BLaER1 (cell line): ENCODE measurements around the gene KCNIP4.

Source experiments
- H3K27ac ChIP-seq: shearing (Covaris generic); formaldehyde crosslinking; 2 replicates; pipeline ENCODE4 v1.8.1; 2022
- H3K27me3 ChIP-seq: shearing (Covaris generic); formaldehyde crosslinking; 2 replicates; pipeline ENCODE4 v1.8.1; 2022
- H3K36me3 ChIP-seq: shearing (Covaris generic); formaldehyde crosslinking; 2 replicates; pipeline ENCODE4 v1.8.1; 2022
- H3K4me1 ChIP-seq: shearing (Covaris generic); formaldehyde crosslinking; 2 replicates; pipeline ENCODE4 v1.8.1; 2022
- H3K4me2 ChIP-seq: shearing (Covaris generic); formaldehyde crosslinking; 2 replicates; pipeline ENCODE4 v1.8.1; 2022
- H3K4me3 ChIP-seq: shearing (Covaris generic); formaldehyde crosslinking; 2 replicates; pipeline ENCODE4 v1.8.1; 2022
- H3K9ac ChIP-seq: shearing (Covaris generic); formaldehyde crosslinking; 2 replicates; pipeline ENCODE4 v1.8.1; 2022
- H3K9me3 ChIP-seq: shearing (Covaris generic); formaldehyde crosslinking; 2 replicates; pipeline ENCODE4 v1.8.1; 2022
- H4K20me1 ChIP-seq: shearing (Covaris generic); formaldehyde crosslinking; 2 replicates; pipeline ENCODE4 v1.8.1; 2022
- Cebpa-rat ChIP-seq: shearing (Covaris generic); IDR thresholded peaks from 2 replicates; pipeline ENCODE4 v1.8.1; 2022

KCNIP4 gene

GRCh38 chr4:20847124-20847747 is 1101.3 kb downstream of the KCNIP4 start:
- Histone ChIP-seq H3K4me3 (no peak overlapping the region), H3K27ac (no peak overlapping the region), H3K9me3 (0 out of 2 replicates have a peak, but pooled peaks cover under 1% of the 10 kb centered on the region), H3K4me2 (no peak overlapping the region), H3K36me3 (no peaks in the 10 kb centered on the region), H3K27me3 (no peaks in the 10 kb centered on the region), H4K20me1 (no peaks in the 10 kb centered on the region), H3K4me1 (no peaks in the 10 kb centered on the region), H3K9ac (no peak overlapping the region)
- no peak for TF ChIP-seq Cebpa-rat

- Histone ChIP-seq H3K27ac (no peak overlapping the region), H3K4me2 (no peak overlapping the region), H4K20me1 (no peaks in the 10 kb centered on the region), H3K27me3 (no peaks in the 10 kb centered on the region), H3K36me3 (no peaks in the 10 kb centered on the region), H3K9me3 (no peaks in the 10 kb centered on the region), H3K4me3 (no peak overlapping the region), H3K9ac (no peak overlapping the region), H3K4me1 (no peaks in the 10 kb centered on the region)
- TF ChIP-seq Cebpa-rat: no peak
Measured at GRCh38 chr4:20844311-20844710, 1104.3 kb downstream of the KCNIP4 start.

GRCh38 chr4:20840648-20841190 is 1107.9 kb downstream of the KCNIP4 start:
- Histone ChIP-seq H3K4me2 (no peak overlapping the region), H4K20me1 (no peaks in the 10 kb centered on the region), H3K27me3 (no peaks in the 10 kb centered on the region), H3K4me3 (no peak overlapping the region), H3K9ac (no peak overlapping the region), H3K9me3 (no peaks in the 10 kb centered on the region), H3K4me1 (no peaks in the 10 kb centered on the region), H3K27ac (no peak overlapping the region), H3K36me3 (no peaks in the 10 kb centered on the region)
- no peak for TF ChIP-seq Cebpa-rat

DNA sequence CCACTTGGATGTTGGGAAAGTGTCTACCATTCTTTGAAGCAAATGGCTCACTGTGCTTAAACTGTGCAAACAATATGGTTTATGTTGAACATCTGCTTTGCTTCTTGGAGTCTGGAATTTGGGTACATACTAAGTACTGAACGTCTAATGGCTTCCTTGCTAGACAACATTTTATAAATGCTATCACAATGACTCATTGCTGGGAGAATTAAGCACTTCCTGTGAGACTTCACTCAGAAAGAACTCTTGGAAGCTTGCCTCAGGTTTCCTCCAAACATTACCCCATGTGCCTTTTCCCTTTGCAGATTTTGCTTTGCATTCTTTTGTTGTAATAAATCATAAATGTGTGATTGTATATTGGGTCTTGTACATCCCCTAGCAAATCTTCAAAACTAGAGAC is 1108.6 kb downstream of the KCNIP4 start:
- H3K4me2 ChIP-seq: no peak overlapping the region
- no peak for TF ChIP-seq Cebpa-rat
- H3K27ac ChIP-seq: no peak overlapping the region

DNA sequence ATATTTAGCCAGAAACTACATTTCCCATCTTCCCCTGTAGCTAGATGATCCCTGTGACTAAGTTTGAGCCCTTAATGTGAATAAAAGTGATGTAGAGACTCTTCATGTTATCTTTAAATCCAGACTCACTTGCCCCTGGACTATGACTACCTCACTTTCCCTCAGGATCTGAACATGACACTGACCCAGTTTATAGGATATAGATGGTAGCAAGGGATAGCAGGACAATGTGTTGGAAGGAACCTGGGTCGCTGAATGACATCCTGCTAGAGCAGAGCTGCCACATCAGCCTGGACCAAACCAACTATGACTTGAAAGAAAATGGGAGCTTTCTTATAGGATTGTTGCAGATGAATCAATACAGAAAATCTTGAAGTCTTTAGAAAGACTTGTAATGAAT is 1110.1 kb downstream of the KCNIP4 start:
- Histone ChIP-seq H3K36me3 (no peaks in the 10 kb centered on the region), H3K4me3 (no peak overlapping the region), H4K20me1 (no peaks in the 10 kb centered on the region), H3K27me3 (no peaks in the 10 kb centered on the region), H3K27ac (no peak overlapping the region), H3K4me1 (no peaks in the 10 kb centered on the region), H3K9me3 (no peaks in the 10 kb centered on the region), H3K4me2 (no peak overlapping the region), H3K9ac (no peak overlapping the region)
- TF ChIP-seq Cebpa-rat: no peak

More for the DNA sequence above, 1108.6 kb downstream of the KCNIP4 start:
- no peaks in the 10 kb centered on the region for H4K20me1 ChIP-seq
- H3K27me3 ChIP-seq: no peaks in the 10 kb centered on the region
- H3K4me3 ChIP-seq: no peak overlapping the region
- no peaks in the 10 kb centered on the region for H3K9me3 ChIP-seq
- H3K9ac ChIP-seq: no peak overlapping the region
- no peaks in the 10 kb centered on the region for H3K4me1 ChIP-seq
- no peaks in the 10 kb centered on the region for H3K36me3 ChIP-seq

DNA sequence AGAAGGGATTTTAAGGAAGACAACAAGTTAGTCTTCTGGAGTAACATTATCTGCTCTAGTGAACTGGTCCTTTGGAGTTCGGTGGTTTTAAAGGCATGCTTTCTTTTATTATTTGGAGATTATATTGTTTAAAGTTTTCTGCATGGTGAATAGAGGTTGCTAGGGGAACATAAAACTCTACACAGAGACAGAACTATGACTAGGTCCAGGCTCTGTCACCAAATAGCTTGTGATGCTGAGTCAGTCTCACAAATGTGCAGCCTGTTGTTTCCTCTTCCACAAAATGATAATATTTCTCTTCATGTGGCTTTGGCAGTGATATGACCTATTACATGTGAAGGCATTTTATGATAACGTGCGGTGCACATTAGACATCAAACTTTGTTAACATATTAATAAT is 1115.7 kb downstream of the KCNIP4 start:
- Histone ChIP-seq H4K20me1 (no peaks in the 10 kb centered on the region), H3K4me2 (no peak overlapping the region), H3K27me3 (no peaks in the 10 kb centered on the region), H3K9me3 (no peaks in the 10 kb centered on the region), H3K36me3 (no peaks in the 10 kb centered on the region), H3K4me3 (no peak overlapping the region), H3K27ac (no peak overlapping the region), H3K9ac (no peak overlapping the region), H3K4me1 (no peaks in the 10 kb centered on the region)
- no peak for TF ChIP-seq Cebpa-rat

- TF ChIP-seq Cebpa-rat: no peak
- H3K4me3 ChIP-seq: no peak overlapping the region
Measured at GRCh38 chr4:20831746-20832145, 1116.8 kb downstream of the KCNIP4 start.

GRCh38 chr4:20829617-20830357 is 1118.8 kb downstream of the KCNIP4 start:
- H3K27ac ChIP-seq: no peak overlapping the region
- no peaks in the 10 kb centered on the region for H3K27me3 ChIP-seq
- no peak overlapping the region for H3K4me2 ChIP-seq

More at GRCh38 chr4:20831746-20832145, 1116.8 kb downstream of the KCNIP4 start:
- Histone ChIP-seq H3K9ac (no peak overlapping the region), H3K9me3 (no peaks in the 10 kb centered on the region), H3K4me2 (no peak overlapping the region), H3K4me1 (no peaks in the 10 kb centered on the region), H3K27ac (no peak overlapping the region), H4K20me1 (no peaks in the 10 kb centered on the region), H3K27me3 (no peaks in the 10 kb centered on the region), H3K36me3 (no peaks in the 10 kb centered on the region)

GRCh38 chr4:20825505-20825904 is 1123.1 kb downstream of the KCNIP4 start:
- no peaks in the 10 kb centered on the region for H4K20me1 ChIP-seq
- H3K4me1 ChIP-seq: no peaks in the 10 kb centered on the region
- no peak overlapping the region for H3K4me3 ChIP-seq
- no peaks in the 10 kb centered on the region for H3K9me3 ChIP-seq
- H3K9ac ChIP-seq: no peak overlapping the region
- TF ChIP-seq Cebpa-rat: no peak
- H3K27ac ChIP-seq: no peak overlapping the region
- H3K4me2 ChIP-seq: no peak overlapping the region
- no peaks in the 10 kb centered on the region for H3K36me3 ChIP-seq
- no peaks in the 10 kb centered on the region for H3K27me3 ChIP-seq

More at GRCh38 chr4:20829617-20830357, 1118.8 kb downstream of the KCNIP4 start:
- Histone ChIP-seq H3K9ac (no peak overlapping the region), H3K4me1 (no peaks in the 10 kb centered on the region), H3K36me3 (no peaks in the 10 kb centered on the region), H4K20me1 (no peaks in the 10 kb centered on the region), H3K9me3 (no peaks in the 10 kb centered on the region), H3K4me3 (no peak overlapping the region)
- TF ChIP-seq Cebpa-rat: no peak

DNA sequence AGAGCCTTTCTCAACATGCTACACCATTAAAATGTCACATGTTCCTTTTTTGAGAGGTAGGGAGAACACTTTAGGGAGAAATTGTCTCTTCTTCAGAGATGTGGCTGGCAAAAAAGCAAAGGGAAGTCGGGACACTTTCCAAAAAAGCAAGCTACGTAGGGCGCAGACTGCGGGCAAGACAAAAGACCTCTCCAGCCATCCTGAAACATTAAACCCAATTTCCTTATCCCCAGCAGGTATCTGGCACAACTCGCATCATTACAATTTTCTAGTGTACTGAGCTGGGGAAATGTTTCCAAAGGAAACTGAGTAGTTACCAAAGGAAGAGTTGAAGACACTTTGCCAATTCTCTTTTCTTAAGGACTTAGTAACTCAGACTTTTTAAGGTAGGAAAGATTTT is 1132.3 kb downstream of the KCNIP4 start:
- Histone ChIP-seq H4K20me1 (no peaks in the 10 kb centered on the region), H3K27me3 (no peaks in the 10 kb centered on the region), H3K4me3 (no peak overlapping the region), H3K4me2 (no peak overlapping the region), H3K9ac (no peak overlapping the region), H3K27ac (no peak overlapping the region), H3K36me3 (no peaks in the 10 kb centered on the region), H3K4me1 (no peaks in the 10 kb centered on the region), H3K9me3 (no peaks in the 10 kb centered on the region)
- no peak for TF ChIP-seq Cebpa-rat
